Fibroblast of skin of scalp (primary cell): ENCODE results near the gene DUOX1. TPM values are rescaled to one million over a fixed set of nuclear protein-coding genes. Genes with fewer than 3 reads are reported as not detected.
"Not testable (repeated sequence)": the region's sequence is repeated elsewhere in the genome, so short reads cannot be mapped to it uniquely, and the experiment has no call there.

Source experiments
- DNase-seq: peaks from one replicate; pipeline ENCODE4 v3.0.0-alpha.2; 2013
- polyA plus RNA-seq, 2 experiments: library from polyadenylated mRNA; unstranded; fragments of 120-200 nt; gene quantifications; one replicate each; pipeline ENCODE4 v1.2.1, GENCODE V29; 2013; ENCODE audit not compliant: insufficient read length in 2 of 2

The DUOX1 gene
- 0.22 TPM for polyA plus RNA-seq (2013, experiment 1 of 2; ENCODE audit: insufficient read length)
- polyA plus RNA-seq (2013, experiment 2 of 2; ENCODE audit: insufficient read length), result 1.1 TPM

- DNase-seq, result no peak
Observed at GRCh38 chr15:45129651-45130129, at the start of gene DUOX1, which contains the start of gene DUOXA1. DUOX1 (plus strand) TSS chr15:45129994; CDS start chr15:45131967, 1,973 bp downstream. DUOXA1 (minus strand) TSS chr15:45129879; CDS start chr15:45123014, 6,865 bp downstream.

DNA sequence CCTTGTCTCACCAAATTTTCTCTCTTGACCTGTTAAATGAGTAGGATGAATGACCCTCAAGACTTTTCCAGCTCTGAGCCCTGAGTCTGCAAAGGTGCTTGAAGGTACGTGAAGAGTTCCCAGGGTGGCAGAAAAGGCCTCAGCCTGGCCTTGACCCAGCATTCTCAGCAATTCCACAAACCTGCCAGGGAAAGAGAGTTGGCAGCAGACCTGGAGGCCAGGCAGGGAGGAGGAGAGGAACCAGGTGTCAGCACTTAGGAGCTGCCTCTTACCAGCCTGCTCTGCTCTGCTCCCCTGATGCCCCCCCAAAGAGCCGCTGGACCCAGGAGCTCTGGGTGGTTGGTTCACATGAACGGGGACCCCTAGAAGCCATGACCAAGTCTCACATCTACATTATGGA is 49.2 kb upstream of the DUOX1 start:
- DNase-seq, result not testable (repeated sequence)

GRCh38 chr15:45082412-45082811 is 47.4 kb upstream of the DUOX1 start:
- not testable (repeated sequence) for DNase-seq

DNA sequence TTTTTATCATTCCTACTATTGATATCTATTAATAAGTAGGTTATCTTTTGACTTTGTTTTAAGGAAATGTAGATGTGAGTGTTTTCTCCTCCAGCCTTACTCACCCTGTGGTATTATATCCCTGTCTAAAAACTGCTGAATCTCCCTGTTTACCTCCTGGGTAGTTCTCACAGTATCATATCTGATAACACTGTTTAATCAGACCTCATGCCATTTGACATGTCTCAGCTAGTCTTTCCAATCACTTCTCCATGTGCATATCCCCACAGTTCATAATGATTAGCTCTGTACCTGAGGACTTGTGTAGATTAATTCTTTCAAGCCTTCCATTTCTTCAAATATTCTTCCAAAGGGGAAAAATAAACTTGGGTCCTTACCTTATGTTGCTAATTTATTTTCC is 46.6 kb upstream of the DUOX1 start:
- no peak for DNase-seq

DNA sequence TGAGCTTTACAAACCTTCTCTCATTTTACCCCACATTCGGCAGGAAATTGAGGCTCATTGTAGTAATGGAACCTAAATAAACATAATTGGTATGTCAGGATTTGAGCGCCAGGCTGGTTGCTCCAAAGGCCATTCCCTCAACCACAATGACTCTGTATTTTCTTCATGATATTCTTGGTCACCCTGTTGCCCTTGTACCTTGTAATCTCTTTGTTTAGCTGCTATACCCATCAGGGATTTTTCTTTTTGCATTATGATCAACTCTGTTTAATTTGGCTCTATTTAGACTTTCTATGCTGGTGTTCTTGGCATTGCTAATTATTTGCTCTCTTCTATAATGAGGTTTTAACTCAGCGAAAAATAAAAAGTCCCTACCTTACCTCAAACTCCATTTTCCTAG is 45.6 kb upstream of the DUOX1 start:
- DNase-seq, result no peak

- DNase-seq, result no peak
Observed at GRCh38 chr15:45087513-45087912, 42.3 kb upstream of the DUOX1 start.

DNA sequence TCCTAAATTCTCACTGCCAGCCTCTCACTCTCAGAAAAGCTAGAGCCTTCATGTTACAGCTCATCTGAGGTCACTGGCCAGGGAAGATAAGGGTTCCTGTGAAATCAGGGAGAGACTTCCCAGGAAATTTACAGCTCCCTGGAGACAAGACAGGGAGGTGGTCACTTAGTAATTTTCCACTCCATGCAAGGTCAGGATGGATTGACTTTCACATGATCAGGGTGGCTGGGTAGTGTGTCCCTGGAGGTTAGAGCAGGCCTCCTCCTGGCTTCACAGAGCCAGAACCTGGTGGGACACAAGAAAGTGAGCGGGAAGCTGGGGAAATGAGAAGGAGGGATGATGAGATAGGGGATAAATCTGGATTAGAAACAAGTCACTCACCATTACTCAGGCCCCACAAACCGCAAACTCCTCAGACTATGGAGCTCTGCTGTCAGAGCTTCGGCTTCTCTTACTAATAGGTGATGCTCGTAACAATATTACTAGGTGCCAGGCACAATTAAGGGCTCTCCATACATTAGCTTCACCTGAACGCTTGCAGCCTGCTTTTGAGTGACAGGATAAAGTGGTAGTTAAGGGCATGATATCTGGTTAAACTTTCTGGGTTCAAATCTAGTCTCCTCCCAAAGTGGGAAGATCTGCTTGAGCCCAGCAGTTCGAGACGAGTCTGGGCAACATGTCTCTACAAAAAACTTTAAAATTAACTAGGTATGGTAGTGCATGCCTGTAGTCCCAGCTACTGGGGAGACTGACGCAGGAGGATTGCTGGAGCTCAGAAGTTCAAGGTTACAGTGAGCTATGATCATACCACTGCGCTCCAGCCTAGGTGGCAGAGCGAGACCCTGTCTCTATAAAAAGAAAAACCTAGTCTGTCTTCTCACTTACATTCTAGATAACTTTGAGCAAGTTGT is 40.7 kb upstream of the DUOX1 start:
- DNase-seq, result no peak

- no peak for DNase-seq
Observed at GRCh38 chr15:45089712-45090373, 40.0 kb upstream of the DUOX1 start.

- DNase-seq, result peak; percentile 31
Observed at GRCh38 chr15:45091161-45091560, 38.6 kb upstream of the DUOX1 start.

DNA sequence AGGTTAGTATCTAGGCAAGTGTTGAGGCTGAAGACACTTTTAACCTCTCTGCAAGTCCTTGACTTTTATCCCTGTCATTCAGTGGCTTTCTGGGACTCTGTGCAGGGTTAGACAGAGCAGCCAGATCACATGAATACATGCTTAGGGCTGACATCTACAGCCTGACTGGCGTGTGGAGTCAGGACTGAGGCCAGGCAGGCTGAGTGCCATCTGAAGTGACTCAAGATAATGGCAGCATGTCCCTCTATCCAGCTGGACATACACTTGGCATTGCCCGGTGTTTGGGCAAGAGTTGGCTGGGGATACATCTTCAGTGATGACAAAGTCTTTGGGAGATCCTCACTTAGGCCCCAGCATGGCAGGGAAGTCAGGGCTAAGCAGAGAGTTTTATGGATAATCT is 38.2 kb upstream of the DUOX1 start:
- no peak for DNase-seq

DNA sequence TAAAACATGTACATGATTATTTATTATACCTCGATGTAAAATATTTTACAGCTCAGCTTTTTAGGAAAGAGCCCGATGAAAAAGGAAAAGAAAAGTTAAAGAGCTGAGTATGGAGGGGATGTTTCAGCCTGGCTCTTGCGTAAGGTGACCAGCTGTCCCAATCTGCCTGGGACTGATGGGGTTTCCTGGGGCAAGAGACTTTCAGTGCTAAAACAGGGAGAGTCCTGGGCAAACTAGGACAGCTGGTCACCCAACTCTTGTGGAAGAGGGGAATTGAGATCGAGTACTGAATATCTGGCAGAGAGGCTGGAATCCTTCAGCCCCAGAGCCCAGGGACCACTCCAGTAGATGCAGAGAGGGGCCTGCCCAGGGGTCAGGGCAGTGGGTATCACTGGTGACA is 36.8 kb upstream of the DUOX1 start:
- DNase-seq, result no peak

DNA sequence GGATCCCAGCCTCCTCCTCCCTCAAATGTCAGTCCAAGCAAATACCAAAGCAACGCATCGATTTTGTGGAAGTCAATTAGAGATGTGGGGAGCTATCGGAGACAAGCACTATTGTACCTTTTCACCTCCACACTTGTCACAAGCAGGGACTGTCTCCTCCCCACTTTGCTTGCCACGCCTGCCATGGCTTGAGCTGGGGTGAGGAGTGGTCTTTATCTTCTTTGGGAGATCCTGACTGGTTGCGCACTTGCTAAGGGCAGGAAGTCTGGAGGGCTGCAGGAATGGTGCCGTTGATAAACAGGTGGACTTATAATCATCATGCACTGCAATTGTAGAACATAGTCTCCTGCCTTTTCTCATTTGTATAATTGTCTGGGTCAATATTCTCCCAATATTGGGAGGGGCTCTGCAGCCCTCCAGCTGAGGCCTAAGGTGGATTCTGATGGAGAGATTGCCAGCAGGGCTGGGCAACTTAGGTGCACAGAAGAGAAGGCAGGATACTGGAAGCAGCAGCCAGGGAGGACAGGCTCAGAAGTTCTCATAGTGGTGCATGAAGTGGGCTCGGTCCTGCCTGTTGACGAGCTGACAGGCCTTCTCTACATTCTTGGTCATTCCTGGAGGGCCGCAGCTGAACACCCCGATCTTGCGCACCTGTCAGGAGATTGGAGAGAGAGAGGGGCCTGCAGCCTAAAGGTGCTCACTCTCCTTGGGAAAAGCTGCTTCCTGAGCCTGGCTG is 36.0 kb upstream of the DUOX1 start:
- DNase-seq, result no peak

DNA sequence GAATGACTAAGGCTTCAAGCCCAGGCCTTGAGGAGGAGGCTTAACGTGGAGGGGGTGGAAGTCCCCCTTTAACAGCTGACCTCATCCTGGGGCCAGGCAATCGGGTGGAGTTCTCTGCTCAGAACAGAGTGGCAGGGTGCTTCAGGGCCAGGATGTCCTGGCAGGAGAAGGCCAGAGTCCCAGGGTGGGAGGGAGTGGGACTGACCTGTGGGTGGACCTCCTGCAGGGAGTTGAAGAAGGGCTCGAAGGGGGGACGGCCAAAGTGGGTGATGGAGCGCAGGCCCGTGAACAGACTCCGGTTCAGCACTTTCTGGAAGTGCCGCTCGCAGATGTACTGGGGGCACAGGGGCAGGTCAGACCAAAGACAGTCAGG is 35.5 kb upstream of the DUOX1 start:
- no peak for DNase-seq

- DNase-seq, result no peak
Observed at GRCh38 chr15:45095661-45096060, 34.1 kb upstream of the DUOX1 start.

DNA sequence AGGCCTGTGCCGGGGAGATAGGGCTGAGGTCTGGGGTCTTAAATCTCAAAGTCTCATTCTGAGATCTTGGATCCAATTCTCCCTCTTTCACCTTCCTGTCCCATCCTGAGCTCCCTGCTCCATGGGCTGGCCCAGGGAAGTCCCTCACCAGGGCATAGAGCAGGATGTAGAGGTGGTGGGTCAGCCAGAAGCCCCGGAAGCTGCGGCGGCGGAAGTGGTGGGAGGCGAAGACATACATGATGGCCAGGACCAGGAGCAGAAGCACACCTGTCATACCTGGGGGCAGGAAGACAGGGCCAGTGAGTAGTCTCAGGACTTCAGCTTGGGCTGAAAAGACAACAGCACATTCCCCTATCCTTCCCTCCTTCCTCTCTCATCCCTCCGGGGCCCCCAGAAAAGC is 32.3 kb upstream of the DUOX1 start:
- DNase-seq, result no peak

DNA sequence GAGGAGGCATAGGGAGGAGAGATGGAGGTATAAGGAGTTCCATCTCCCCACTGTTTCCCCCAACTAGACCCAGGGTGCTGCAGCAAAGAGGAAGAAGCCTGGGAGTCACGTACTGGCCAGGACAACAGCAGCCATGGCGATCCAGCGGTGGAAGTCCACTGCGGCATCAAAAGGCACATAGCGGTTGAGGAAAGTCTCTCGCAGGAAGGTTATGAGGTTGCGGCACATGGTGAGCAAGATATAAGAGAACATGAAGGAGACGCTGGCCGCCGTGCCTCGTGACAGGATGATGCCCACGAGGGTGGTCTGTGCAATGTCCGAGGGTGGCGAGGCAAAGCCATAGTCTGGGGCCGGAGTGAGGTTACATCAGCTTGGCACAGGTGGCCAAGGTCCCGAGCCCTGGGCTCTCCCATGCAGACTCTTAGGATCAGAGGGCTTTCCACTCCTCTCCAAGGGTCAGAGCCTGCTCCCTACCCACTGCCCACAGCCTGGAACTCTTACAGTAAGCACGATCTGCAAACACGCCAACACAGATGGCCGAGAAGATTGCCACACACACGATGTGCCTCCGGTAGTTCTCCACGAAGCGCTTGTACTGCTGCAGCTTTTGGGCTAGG is 30.1 kb upstream of the DUOX1 start:
- no peak for DNase-seq

GRCh38 chr15:45100884-45101625 is 28.7 kb upstream of the DUOX1 start:
- DNase-seq, result no peak

GRCh38 chr15:45101749-45102148 is 28.0 kb upstream of the DUOX1 start:
- DNase-seq, result no peak

- DNase-seq, result no peak
Observed at GRCh38 chr15:45102226-45102625, 27.6 kb upstream of the DUOX1 start.

- DNase-seq, result not testable (repeated sequence)
Observed at GRCh38 chr15:45104170-45104569, 25.6 kb upstream of the DUOX1 start.

DNA sequence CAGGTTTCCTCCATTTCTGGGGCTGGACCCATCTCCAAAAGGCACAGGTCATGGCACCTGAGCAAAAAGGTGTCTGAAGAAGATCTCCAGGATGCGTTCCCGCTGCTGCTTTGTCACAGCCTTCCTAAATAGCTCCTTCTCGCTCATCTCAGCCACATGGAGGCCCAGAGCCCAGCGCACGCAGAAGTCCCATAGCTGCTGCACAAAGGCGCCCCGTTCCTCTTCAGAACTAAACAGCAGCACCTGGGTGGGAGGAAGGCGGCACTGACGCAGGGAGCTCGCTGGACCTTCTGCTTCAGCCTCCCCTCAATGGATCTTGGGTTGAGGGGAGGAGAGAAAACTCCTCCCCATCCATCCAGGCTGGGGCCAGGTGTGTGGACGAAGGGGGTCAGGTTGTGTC is 24.2 kb upstream of the DUOX1 start:
- no peak for DNase-seq
